GM12891 (cell line): ENCODE measurements around the gene CCL25.

Experiments used
- PAX5 ChIP-seq: IDR thresholded peaks from 2 replicates; pipeline ENCODE4 v1.6.1; 2011; ENCODE audit warnings: low read length, moderate library complexity, mild to moderate bottlenecking; ENCODE audit not compliant: insufficient read depth, severe bottlenecking
- POLR2A ChIP-seq: IDR thresholded peaks from 2 replicates; pipeline ENCODE4 v1.6.1; 2011; ENCODE audit warnings: low read depth, low read length, control low read depth
- POLR2AphosphoS5 ChIP-seq: IDR thresholded peaks from 2 replicates; pipeline ENCODE4 v1.6.1; 2011; ENCODE audit warnings: low read depth, low read length, control low read depth
- SPI1 ChIP-seq: IDR thresholded peaks from 2 replicates; pipeline ENCODE4 v1.6.1; 2011; ENCODE audit warnings: low read depth, low read length, control low read depth
- TAF1 ChIP-seq: IDR thresholded peaks from 2 replicates; pipeline ENCODE4 v1.6.1; 2011; ENCODE audit warnings: low read depth, low read length, control low read depth

- TF ChIP-seq POLR2AphosphoS5, result no peak
- no peak for TF ChIP-seq SPI1
- TF ChIP-seq POLR2A, result no peak
- TF ChIP-seq TAF1, result no peak
- TF ChIP-seq PAX5, result no peak
Measured at GRCh38 chr19:8087876-8088275, 35.3 kb downstream of the CCL25 start.
